Osteocyte (in vitro differentiated cells): ENCODE measurements around the gene CDCA3. TPM values are rescaled to one million over a fixed set of nuclear protein-coding genes. Genes with fewer than 3 reads are reported as not detected.
"Not testable (repeated sequence)": the region's sequence is repeated elsewhere in the genome, so short reads cannot be mapped to it uniquely, and the experiment has no call there.

Experiments used
- DNase-seq: peaks from one replicate; pipeline ENCODE4 v3.0.0; 2021; ENCODE audit warnings: mixed read lengths; ENCODE audit not compliant: unreplicated experiment; ENCODE audit errors: extremely low spot score
- H3K27ac Mint-ChIP-seq: one replicate; pipeline ENCODE4 v1.8.0; 2021; ENCODE audit warnings: mild to moderate bottlenecking, mixed read lengths; ENCODE audit not compliant: unreplicated experiment
- H3K27me3 Mint-ChIP-seq: one replicate; pipeline ENCODE4 v1.8.0; 2021; ENCODE audit warnings: mixed read lengths; ENCODE audit not compliant: unreplicated experiment
- H3K36me3 Mint-ChIP-seq: one replicate; pipeline ENCODE4 v1.8.0; 2021; ENCODE audit warnings: mixed read lengths; ENCODE audit not compliant: unreplicated experiment
- H3K4me1 Mint-ChIP-seq: one replicate; pipeline ENCODE4 v1.8.0; 2021; ENCODE audit warnings: mixed read lengths; ENCODE audit not compliant: unreplicated experiment
- H3K4me3 Mint-ChIP-seq: one replicate; pipeline ENCODE4 v1.8.0; 2021; ENCODE audit warnings: mild to moderate bottlenecking, moderate library complexity, mixed read lengths; ENCODE audit not compliant: unreplicated experiment
- H3K9me3 Mint-ChIP-seq: one replicate; pipeline ENCODE4 v1.8.0; 2021; ENCODE audit warnings: mixed read lengths; ENCODE audit not compliant: unreplicated experiment
- CTCF ChIP-seq: fragments of 200-600 bp; sonication (generic); IDR thresholded peaks from 2 replicates; pipeline ENCODE4 v1.5.0; 2021; ENCODE audit warnings: antibody characterized with exemption, mild to moderate bottlenecking, moderate library complexity
- total RNA-seq: library from RNA; stranded (reverse); gene quantifications from 2 replicates; pipeline ENCODE4 v1.2.1, GENCODE V29; 2021

CDCA3 gene
- total RNA-seq, 1 donor from 2014 or later: 9.2 TPM

DNA sequence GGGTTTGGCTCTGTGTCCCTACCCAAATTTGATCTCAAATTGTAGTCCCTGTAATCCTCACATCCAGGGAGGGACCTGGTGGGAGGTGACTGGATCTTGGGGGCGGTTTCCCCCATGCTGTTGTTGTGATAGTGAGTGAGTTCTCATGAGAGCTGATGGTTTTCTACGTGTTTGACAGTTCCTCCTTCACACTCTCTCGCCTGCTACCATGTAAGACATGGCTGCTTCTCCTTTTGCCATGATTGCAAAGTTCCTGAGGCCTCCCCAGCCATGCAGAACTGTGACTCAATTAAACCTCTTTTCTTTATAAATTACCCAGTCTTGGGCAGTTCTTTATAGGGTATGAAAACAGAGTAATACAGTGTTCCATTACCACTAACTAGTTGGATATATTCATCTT lies 43.2 kb upstream of the CDCA3 start:
- Mint-ChIP-seq H3K9me3 (no peaks in the 10 kb centered on the region), H3K27me3 (no peaks in the 10 kb centered on the region), H3K27ac (no peak overlapping the region), H3K4me3 (no peak overlapping the region), H3K4me1 (peaks cover 27% of the 10 kb centered on the region), H3K36me3 (no peaks in the 10 kb centered on the region)
- no peak for DNase-seq
- no peak for TF ChIP-seq CTCF

DNA sequence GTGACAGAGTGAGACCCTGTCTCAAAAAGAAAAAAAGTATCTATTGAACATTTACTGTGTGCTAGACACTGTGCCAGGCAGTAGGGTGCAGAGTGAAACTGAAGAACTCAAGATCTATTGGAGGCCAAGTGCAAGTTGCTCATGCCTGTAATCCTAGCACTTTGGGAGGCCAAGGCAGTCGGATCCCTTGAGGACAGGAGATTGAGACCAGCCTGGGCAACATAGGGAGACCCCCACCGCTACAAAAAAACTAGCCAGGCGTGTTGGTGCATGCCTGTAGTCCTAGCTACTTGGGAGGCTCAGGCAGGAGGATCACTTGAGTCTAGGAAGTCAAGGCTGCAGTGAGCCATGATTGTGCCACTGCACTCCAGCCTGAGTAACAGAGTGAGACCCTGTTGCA lies 41.6 kb upstream of the CDCA3 start:
- H3K4me3 Mint-ChIP-seq, H3K36me3 Mint-ChIP-seq, H3K9me3 Mint-ChIP-seq, DNase-seq, H3K27me3 Mint-ChIP-seq, H3K27ac Mint-ChIP-seq: not testable (repeated sequence)
- H3K4me1 Mint-ChIP-seq: peaks cover 27% of the 10 kb centered on the region

DNA sequence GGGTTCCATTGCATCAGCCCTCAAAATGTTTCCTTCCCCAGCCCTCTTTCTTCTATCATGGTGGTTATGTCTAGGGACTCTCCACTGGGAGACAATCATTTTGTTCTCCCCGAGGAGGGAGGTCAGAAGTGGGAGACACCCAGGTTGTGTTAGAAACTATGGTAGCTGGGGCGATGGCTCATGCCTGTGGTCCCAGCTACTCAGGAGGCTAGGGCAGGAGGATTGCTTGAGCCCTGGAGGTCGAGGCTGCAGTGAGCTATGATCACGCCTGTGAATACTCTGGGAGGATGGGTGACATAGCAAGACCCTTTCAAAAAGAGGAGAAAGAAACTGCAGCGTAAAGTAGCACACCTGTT lies 40.5 kb upstream of the CDCA3 start:
- Mint-ChIP-seq H3K4me1 (peaks cover 22% of the 10 kb centered on the region), H3K27ac (peak overlapping the region; percentile 92), H3K4me3 (peak overlapping the region; percentile 70), H3K36me3 (no peaks in the 10 kb centered on the region), H3K27me3 (no peaks in the 10 kb centered on the region), H3K9me3 (no peaks in the 10 kb centered on the region)
- no peak for TF ChIP-seq CTCF
- no peak for DNase-seq

DNA sequence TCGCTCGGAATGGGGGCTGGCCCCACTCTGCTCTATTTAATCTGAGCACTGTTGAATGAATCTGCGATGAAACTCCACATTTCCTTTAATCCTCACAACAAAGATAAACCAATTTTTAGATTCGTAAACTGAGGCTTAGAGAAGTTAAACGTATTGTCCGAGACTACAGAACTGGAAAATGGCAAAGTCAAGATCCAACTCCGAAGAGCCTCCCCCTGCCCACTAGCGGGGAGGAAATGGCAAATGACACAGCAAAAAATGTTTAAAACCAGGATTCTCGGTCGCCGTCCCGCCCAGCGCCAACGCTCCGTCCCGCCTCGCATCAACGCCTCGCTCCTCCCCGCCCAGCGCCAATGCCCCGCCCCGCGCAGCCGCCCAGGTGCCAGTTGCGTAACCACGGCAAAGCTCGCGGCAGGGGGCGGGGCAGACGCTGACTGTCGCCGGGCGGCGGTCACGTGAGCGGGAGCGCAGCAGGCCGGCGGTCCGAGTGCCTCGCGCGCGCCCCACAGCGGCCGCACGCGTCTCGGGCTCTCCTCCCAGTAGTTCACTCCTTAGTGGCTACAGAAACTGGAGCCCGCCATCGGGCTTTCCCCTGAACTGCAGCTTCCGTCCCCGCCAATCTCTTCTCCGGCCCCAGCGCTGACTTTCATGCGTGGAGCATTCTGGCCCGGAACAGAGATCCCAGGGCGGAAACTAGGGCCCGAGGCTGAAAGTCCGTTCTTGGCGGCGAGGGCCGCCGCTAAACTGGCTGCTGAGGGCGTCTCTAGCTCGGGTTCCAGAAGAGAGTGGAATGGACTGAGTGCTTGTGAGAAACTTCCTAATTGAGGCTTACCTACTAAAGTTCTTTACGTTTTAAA lies 39.9 kb upstream of the CDCA3 start:
- DNase-seq: peak; percentile 100
- peak overlapping the region; percentile 75 for H3K4me3 Mint-ChIP-seq
- no peaks in the 10 kb centered on the region for H3K36me3 Mint-ChIP-seq
- no peaks in the 10 kb centered on the region for H3K9me3 Mint-ChIP-seq
- peak; percentile 97 for TF ChIP-seq CTCF
- H3K27ac Mint-ChIP-seq: peak overlapping the region; percentile 98
- H3K4me1 Mint-ChIP-seq: peaks cover 16% of the 10 kb centered on the region
- H3K27me3 Mint-ChIP-seq: no peaks in the 10 kb centered on the region

- Mint-ChIP-seq H3K4me3 (peak overlapping the region; percentile 75), H3K27ac (peak overlapping the region; percentile 98), H3K4me1 (peaks cover 14% of the 10 kb centered on the region)
- H3K9me3 Mint-ChIP-seq, H3K36me3 Mint-ChIP-seq, H3K27me3 Mint-ChIP-seq, DNase-seq: not testable (repeated sequence)
Measured at GRCh38 chr12:6889775-6890573, 38.9 kb upstream of the CDCA3 start.

- H3K27ac Mint-ChIP-seq, DNase-seq, H3K4me3 Mint-ChIP-seq, H3K9me3 Mint-ChIP-seq, H3K36me3 Mint-ChIP-seq, H3K27me3 Mint-ChIP-seq: not testable (repeated sequence)
- peaks cover 14% of the 10 kb centered on the region for H3K4me1 Mint-ChIP-seq
Measured at GRCh38 chr12:6888794-6889193, 37.7 kb upstream of the CDCA3 start.
